Activated T-cell treated with anti-CD3 and anti-CD28 coated beads for 1 hour (primary cell): ENCODE data around the gene FAM20B.

Experiments
- DNase-seq: peaks from one replicate; pipeline ENCODE4 v3.0.0-alpha.2; 2020; ENCODE audit warnings: low read depth

The FAM20B gene

DNA sequence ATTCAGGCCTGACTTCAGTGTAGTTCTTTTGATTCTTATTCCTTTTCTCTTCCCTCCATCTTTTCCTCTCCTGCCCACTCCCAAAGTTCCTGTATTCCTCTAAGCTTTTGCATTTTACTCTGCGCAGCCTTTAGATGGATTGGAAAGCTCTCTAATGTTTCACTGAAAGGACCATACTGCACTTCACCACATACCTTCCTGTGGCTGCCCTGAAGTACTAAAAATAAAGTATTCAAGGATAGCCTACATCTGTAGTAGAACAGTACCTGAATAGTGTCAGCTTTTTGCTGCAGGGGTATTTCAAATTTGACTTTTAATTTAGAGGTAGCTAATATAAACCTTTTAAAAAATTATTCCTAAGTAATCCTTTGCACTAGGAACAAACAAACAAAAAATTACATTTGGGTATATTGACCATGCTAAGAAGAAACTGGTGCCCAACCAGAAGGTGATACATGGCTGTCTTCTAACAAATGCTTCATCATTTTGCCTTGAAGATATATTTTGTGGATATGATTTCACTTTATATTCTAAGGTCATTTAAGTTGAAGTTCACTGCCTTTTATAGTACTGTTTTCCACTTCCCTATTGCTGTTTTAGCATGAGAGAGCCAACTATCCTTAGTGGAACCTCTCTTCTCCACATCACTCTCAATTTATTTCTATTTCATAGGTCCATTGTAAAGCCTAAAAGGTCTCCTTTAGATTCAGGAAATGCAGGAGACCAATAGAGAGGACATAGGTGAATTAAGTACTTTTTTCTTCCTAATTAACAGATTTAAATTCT, 22.8 kb downstream of the FAM20B start:
- DNase-seq, result no peak

DNA sequence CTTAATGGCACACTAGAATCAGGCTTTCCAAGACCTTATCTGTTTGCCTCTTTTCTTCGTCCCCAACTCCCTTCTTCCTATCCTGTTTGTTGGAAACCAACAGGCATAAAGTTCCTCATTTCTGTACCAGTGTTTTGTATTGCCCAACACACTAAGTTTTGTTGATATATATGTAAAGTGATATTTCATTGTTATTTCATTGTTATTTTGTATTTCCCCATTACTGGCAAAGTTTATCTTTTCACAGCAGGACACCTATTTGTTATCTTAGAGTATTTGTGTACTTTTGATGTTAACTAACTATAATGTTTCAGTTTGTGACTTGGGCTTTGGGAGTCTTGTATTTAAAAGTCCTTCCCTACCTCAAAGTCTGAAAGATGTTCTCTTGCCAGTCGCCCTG, 27.1 kb downstream of the FAM20B start:
- DNase-seq, result no peak

DNA sequence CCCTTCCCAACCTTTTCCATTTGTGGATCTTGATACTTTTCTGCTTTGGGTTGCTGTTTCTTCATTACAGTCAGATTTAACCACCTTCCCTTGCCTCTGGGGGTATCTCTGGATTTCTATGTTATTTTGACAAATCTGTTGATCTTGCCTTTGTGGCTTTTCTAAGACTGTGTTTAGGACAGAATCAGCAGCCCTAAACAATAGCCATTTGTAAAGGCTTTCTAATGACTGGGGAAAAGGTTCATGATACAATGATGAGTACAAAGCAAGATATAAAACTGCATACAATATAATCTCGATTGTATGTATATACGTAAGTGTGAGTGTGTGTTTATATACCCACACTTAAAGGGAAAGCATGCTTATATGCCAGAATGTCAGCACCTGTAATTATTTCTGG, 27.8 kb downstream of the FAM20B start:
- DNase-seq, result no peak

GRCh38 chr1:179055937-179056336, 30.2 kb downstream of the FAM20B start:
- DNase-seq, result no peak

DNA sequence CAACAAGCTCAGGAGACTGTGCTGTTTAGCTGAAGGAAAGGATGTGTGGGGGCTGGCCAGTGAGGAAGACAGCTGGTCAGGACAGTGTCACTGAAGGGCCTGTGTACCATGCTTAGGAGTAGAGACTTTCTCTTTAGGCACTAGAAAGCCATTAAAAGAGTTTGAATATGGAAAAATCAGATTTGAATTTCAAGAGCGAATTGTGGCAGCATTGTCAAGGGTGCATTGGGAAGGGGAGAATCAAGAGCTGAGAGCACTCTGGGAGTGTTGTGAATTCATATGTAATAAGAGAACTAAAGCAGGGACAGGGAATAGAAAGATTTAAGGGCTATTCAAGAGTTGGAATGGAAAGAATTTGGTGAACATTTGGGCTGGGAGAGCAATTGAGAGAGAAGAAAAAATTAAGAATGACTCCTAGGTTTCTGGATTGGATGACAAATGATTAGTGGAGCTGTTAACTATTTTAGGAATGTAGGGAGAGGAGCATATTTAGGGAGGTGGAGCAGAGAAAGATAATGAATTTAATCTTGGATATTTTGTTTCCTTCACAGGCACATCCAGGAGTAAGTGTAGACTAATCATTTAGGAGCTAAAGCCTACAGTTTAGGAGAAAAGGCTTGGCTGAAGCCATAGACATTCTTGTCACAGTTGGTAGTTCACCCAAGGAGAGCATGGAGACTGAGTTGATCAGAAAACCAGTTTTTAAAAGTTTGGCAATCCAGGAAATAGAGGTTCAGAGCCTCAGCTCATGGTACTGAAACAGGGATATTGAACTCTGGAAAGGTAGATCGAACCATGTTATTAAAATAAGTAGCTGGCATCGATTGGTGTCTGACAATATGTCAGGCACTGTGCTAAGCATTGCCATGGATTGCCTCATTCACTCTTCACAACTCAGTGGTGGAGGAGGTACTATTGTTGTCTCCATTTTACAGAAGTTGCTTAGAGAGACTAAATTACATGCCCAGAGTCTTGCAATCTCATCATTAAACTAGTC, 33.1 kb downstream of the FAM20B start:
- DNase-seq, result no peak

GRCh38 chr1:179061360-179062282, 35.9 kb downstream of the FAM20B start:
- DNase-seq, result no peak

DNA sequence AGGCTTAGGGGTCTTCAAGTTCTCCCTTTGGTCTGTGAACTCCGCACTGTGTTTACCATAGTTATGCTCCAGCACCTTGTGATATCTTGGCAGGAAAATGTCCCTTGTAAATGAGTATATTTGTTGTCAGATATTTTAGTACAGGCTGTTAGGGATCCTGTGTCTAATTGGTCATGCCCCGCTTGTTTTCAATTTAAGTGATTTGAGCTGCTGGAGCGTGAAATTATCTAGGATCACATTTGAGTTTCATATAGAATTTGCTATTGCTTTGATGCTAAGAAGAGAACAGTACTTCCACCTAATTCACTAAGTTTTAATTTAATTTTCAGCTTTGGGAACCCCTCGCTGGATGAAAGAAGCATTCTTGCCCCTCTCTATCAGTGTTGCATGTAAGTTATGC, 40.8 kb downstream of the FAM20B start:
- DNase-seq, result no peak

GRCh38 chr1:179077396-179077795, 51.7 kb downstream of the FAM20B start:
- DNase-seq, result no peak

- DNase-seq, result peak; percentile 21
Observed at GRCh38 chr1:179079113-179079761, 53.5 kb downstream of the FAM20B start.

GRCh38 chr1:179080866-179081686, 55.4 kb downstream of the FAM20B start:
- DNase-seq, result no peak

- peak; percentile 57 for DNase-seq
Observed at GRCh38 chr1:179081687-179082332, 56.1 kb downstream of the FAM20B start, which contains the start of gene TOR3A. TOR3A (plus strand) TSS chr1:179082070; CDS start chr1:179082129, 59 bp downstream.

- peak; percentile 16 for DNase-seq
Observed at GRCh38 chr1:179082333-179082998, 56.8 kb downstream of the FAM20B start.

- peak; percentile 7 for DNase-seq
Observed at GRCh38 chr1:179082999-179083335, 57.3 kb downstream of the FAM20B start.

DNA sequence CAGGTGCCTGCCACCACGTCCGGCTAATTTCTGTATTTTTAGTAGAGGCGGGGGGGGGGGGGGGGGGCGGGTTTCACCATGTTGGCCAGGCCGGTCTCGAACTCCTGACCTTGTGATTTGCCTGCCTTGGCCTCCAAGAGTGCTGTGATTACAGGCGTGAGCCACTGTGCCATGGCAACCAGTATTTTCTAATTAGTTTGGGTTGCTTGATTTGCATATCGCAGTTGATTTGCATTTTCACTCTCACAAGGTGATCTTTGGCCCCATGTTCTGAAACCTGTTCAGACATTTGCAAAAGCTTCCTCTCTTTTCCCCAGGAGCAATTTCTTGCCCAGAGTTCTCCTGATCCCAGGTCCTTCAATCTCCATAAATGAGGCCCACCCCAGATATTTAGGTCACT, 57.8 kb downstream of the FAM20B start:
- no peak for DNase-seq

GRCh38 chr1:179087665-179088064, 62.0 kb downstream of the FAM20B start:
- no peak for DNase-seq

- DNase-seq, result no peak
Observed at GRCh38 chr1:179089827-179090482, 64.3 kb downstream of the FAM20B start.

DNA sequence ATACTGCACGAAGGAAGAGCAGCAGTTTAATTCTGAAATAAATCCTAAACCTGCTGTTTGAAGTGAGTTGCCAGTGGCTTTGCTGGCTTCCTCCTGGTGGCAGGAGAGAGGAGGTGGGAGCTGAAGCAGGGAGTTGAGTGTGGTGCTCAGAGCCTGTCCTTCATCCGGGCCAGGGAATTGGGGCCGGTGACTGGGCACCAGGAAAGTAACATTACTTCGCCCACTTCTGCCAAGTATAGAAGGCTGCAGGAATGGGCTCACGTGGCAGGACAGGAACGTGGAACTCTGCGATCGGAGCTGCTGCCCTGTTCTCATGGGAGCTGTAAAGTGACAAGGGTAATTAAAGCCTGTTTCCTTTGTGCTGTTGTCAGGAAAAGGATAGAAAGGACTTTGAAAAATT, 64.8 kb downstream of the FAM20B start:
- DNase-seq, result no peak

GRCh38 chr1:179090923-179091322, 65.2 kb downstream of the FAM20B start:
- no peak for DNase-seq

GRCh38 chr1:179091691-179092165, 66.0 kb downstream of the FAM20B start:
- DNase-seq, result no peak
